Measurements from ENCODE around the gene EPHB1. TPM values are rescaled to one million over a fixed set of nuclear protein-coding genes. Genes with fewer than 3 reads are reported as not detected.
"Not testable (repeated sequence)": the region's sequence is repeated elsewhere in the genome, so short reads cannot be mapped to it uniquely, and the experiment has no call there.

The EPHB1 gene
- polyA plus RNA-seq, 1 donor from 2014 or later: 18.7 TPM

DNA sequence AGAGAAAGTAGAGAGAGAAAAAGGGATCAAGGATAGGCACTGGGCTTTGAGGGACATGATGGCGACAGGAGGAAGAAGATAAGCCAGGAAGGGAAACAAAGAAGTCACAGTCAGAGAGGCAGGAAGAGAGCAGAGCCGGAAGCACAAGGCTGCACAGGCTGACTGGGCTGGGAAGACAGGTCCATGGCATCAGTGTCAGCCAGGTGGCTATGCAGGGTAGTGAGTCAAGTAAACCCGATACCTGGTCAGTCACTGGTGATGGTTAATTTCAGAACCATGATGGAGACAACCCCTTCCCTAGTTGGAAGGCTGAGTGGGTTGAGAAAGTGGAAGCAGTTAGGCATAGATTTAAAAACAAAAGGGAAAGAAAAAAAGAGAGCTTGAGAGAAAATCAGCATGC, 203.8 kb downstream of the EPHB1 start:
- Histone ChIP-seq H3K27ac (ENCODE audit: low read length) (no peak overlapping the region), H2AFZ (ENCODE audit: low read depth, low read length) (no peak overlapping the region), H3K9me3 (ENCODE audit: low read length) (no peaks in the 10 kb centered on the region), H3K36me3 (ENCODE audit: insufficient read depth, low read length) (no peaks in the 10 kb centered on the region), H3F3A (ENCODE audit: insufficient read depth, low read length, poor library complexity, severe bottlenecking) (no peaks in the 10 kb centered on the region), H3K79me2 (replicated peaks; ENCODE audit: insufficient read depth, low read length) (no peaks in the 10 kb centered on the region), H4K20me1 (ENCODE audit: insufficient read depth) (no peaks in the 10 kb centered on the region), H3K4me2 (ENCODE audit: low read length) (no peak overlapping the region), H3K4me3 (ENCODE audit: low read length) (no peak overlapping the region), H3K9ac (ENCODE audit: low read length) (no peak overlapping the region), H3K9me2 (ENCODE audit: insufficient read depth, low read length) (no peaks in the 10 kb centered on the region), H3K27me3 (ENCODE audit: insufficient read depth, low read depth, low read length) (no peaks in the 10 kb centered on the region)
- TF ChIP-seq MXI1 (conservative IDR thresholded peaks at IDR 0.05; ENCODE audit: poor library complexity, severe bottlenecking): no peak
- TF ChIP-seq, protein P1, sequence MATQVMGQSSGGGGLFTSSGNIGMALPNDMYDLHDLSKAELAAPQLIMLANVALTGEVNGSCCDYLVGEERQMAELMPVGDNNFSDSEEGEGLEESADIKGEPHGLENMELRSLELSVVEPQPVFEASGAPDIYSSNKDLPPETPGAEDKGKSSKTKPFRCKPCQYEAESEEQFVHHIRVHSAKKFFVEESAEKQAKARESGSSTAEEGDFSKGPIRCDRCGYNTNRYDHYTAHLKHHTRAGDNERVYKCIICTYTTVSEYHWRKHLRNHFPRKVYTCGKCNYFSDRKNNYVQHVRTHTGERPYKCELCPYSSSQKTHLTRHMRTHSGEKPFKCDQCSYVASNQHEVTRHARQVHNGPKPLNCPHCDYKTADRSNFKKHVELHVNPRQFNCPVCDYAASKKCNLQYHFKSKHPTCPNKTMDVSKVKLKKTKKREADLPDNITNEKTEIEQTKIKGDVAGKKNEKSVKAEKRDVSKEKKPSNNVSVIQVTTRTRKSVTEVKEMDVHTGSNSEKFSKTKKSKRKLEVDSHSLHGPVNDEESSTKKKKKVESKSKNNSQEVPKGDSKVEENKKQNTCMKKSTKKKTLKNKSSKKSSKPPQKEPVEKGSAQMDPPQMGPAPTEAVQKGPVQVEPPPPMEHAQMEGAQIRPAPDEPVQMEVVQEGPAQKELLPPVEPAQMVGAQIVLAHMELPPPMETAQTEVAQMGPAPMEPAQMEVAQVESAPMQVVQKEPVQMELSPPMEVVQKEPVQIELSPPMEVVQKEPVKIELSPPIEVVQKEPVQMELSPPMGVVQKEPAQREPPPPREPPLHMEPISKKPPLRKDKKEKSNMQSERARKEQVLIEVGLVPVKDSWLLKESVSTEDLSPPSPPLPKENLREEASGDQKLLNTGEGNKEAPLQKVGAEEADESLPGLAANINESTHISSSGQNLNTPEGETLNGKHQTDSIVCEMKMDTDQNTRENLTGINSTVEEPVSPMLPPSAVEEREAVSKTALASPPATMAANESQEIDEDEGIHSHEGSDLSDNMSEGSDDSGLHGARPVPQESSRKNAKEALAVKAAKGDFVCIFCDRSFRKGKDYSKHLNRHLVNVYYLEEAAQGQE (IDR thresholded peaks at IDR 0.05; ENCODE audit: borderline replicate concordance): no peak
- no peak for TF ChIP-seq RAD21 (conservative IDR thresholded peaks at IDR 0.05)
- TF ChIP-seq, protein P2, sequence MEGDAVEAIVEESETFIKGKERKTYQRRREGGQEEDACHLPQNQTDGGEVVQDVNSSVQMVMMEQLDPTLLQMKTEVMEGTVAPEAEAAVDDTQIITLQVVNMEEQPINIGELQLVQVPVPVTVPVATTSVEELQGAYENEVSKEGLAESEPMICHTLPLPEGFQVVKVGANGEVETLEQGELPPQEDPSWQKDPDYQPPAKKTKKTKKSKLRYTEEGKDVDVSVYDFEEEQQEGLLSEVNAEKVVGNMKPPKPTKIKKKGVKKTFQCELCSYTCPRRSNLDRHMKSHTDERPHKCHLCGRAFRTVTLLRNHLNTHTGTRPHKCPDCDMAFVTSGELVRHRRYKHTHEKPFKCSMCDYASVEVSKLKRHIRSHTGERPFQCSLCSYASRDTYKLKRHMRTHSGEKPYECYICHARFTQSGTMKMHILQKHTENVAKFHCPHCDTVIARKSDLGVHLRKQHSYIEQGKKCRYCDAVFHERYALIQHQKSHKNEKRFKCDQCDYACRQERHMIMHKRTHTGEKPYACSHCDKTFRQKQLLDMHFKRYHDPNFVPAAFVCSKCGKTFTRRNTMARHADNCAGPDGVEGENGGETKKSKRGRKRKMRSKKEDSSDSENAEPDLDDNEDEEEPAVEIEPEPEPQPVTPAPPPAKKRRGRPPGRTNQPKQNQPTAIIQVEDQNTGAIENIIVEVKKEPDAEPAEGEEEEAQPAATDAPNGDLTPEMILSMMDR (IDR thresholded peaks at IDR 0.05; ENCODE audit: poor library complexity, severe bottlenecking): no peak
- no peak for TF ChIP-seq SMC3 (conservative IDR thresholded peaks at IDR 0.05; ENCODE audit: poor library complexity)
- TF ChIP-seq EP300 (conservative IDR thresholded peaks at IDR 0.05; ENCODE audit: poor library complexity, severe bottlenecking): no peak

DNA sequence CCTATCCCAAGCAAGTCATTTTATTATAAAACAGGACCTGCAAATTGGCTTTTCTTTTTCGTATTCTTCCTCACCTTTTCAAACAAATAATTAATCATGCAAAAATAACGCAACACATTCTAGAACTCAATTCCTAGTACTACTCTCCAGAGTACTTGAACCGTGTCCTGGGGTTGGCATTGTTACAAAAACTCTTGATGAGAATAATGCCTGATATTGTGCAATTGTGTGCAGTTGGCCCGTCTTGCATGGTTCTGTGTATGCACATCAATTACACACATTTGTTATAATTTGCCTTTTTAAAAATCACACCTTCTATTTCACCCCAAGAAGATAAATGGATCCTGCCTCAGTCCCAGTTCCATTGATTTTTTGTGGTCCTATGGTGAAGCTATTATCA, 205.4 kb downstream of the EPHB1 start:
- no peak overlapping the region for H3K4me2 ChIP-seq (ENCODE audit: low read length)
- H3K27ac ChIP-seq (ENCODE audit: low read length): no peak overlapping the region
- H3K9me3 ChIP-seq (ENCODE audit: low read length): no peaks in the 10 kb centered on the region
- H4K20me1 ChIP-seq (ENCODE audit: insufficient read depth): no peaks in the 10 kb centered on the region
- no peaks in the 10 kb centered on the region for H3K9me2 ChIP-seq (ENCODE audit: insufficient read depth, low read length)
- H2AFZ ChIP-seq (ENCODE audit: low read depth, low read length): no peak overlapping the region
- no peaks in the 10 kb centered on the region for H3K79me2 ChIP-seq (replicated peaks; ENCODE audit: insufficient read depth, low read length)
- no peak overlapping the region for H3K4me3 ChIP-seq (ENCODE audit: low read length)
- H3K27me3 ChIP-seq (ENCODE audit: insufficient read depth, low read depth, low read length): no peaks in the 10 kb centered on the region
- no peaks in the 10 kb centered on the region for H3K36me3 ChIP-seq (ENCODE audit: insufficient read depth, low read length)
- H3K9ac ChIP-seq (ENCODE audit: low read length): no peak overlapping the region
- H3F3A ChIP-seq (ENCODE audit: insufficient read depth, low read length, poor library complexity, severe bottlenecking): no peaks in the 10 kb centered on the region
- TF ChIP-seq EP300 (conservative IDR thresholded peaks at IDR 0.05; ENCODE audit: poor library complexity, severe bottlenecking): no peak
- TF ChIP-seq, protein P2 (IDR thresholded peaks at IDR 0.05; ENCODE audit: poor library complexity, severe bottlenecking): no peak
- TF ChIP-seq EZH2 (IDR thresholded peaks at IDR 0.05; ENCODE audit: borderline replicate concordance, insufficient read depth, low read length, poor library complexity, severe bottlenecking): no peak
- TF ChIP-seq RAD21 (conservative IDR thresholded peaks at IDR 0.05): no peak
- TF ChIP-seq, protein P1 (IDR thresholded peaks at IDR 0.05; ENCODE audit: borderline replicate concordance): no peak

DNA sequence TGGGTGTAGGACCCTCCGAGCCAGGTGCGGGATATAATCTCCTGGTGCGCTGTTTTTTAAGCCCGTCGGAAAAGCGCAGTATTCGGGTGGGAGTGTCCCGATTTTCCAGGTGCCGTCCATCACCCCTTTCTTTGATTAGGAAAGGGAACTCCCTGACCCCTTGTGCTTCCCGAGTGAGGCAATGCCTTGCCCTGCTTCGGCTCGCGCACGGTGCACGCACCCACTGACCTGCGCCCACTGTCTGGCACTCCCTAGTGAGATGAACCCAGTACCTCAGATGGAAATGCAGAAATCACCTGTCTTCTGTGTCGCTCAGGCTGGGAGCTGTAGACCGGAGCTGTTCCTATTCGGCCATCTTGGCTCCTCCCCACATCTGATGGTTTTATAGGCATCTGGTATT, 210.6 kb downstream of the EPHB1 start:
- not testable (repeated sequence) for H3K4me2 ChIP-seq (ENCODE audit: low read length); H3K9me2 ChIP-seq (ENCODE audit: insufficient read depth, low read length); H2AFZ ChIP-seq (ENCODE audit: low read depth, low read length); H3F3A ChIP-seq (ENCODE audit: insufficient read depth, low read length, poor library complexity, severe bottlenecking); H3K36me3 ChIP-seq (ENCODE audit: insufficient read depth, low read length); H3K27me3 ChIP-seq (ENCODE audit: insufficient read depth, low read depth, low read length); H4K20me1 ChIP-seq (ENCODE audit: insufficient read depth); H3K27ac ChIP-seq (ENCODE audit: low read length); H3K9me3 ChIP-seq (ENCODE audit: low read length); H3K4me3 ChIP-seq (ENCODE audit: low read length); H3K79me2 ChIP-seq (replicated peaks; ENCODE audit: insufficient read depth, low read length); H3K9ac ChIP-seq (ENCODE audit: low read length)
